GM21360 (cell line): ENCODE results near the gene SBNO2.

ENCODE experiments used
- ATAC-seq: cut with Tn5 transposase; IDR thresholded peaks from one replicate; pipeline ENCODE4 v1.9.1; 2021; ENCODE audit warnings: mild to moderate bottlenecking, moderate library complexity; ENCODE audit not compliant: unreplicated experiment

SBNO2 gene

DNA sequence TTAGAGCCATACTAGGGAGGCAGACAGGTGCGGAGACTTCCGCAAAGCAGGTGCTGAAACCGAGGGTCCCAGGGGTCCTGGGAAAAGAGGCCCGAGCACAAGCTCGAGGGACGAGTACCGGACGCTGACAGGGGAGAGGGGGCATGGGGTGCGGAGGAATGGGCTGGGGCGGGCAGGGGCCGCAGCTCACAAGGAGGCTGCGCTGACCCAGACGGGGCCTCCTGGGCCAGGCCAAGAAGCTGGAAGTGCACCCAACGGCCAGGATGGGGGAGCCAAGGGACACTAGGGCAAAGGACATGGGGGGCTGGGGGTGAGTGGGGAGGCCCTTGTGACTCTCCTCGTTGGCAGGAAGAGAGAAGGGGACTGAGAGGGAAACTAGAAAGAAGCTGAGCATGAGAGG lies 80.7 kb downstream of the SBNO2 start:
- no peak for ATAC-seq

DNA sequence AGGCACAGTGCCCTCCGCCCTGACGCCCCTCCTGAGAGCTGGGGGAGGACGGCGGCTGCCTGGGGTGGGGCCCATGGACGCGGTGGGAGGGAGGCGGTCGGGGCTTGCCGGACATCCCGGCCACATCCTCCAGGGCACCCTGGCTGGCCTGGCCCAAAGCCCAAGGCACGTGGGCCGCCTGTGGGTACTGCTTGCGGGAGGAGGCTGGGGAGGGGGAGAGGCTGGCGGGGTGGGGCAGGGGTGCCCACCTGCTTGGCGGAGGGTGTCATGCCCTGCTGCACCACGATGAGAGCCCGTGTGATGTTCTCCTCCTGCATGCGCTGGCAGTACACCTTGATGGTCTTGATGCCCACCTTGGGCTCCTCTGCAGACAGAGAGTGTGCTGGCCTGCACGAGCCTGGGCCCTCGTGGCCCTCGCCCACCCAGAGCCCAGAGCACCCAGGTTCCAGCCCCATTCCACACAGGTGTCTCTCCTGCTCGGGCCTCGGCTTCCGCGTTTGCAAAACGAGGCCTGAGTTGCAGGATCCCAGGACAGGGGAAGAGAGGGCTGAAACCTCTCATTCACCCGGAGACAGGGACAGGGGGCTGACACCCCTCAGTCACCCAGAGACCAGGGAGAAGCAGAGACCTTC lies 82.4 kb downstream of the SBNO2 start:
- no peak for ATAC-seq

DNA sequence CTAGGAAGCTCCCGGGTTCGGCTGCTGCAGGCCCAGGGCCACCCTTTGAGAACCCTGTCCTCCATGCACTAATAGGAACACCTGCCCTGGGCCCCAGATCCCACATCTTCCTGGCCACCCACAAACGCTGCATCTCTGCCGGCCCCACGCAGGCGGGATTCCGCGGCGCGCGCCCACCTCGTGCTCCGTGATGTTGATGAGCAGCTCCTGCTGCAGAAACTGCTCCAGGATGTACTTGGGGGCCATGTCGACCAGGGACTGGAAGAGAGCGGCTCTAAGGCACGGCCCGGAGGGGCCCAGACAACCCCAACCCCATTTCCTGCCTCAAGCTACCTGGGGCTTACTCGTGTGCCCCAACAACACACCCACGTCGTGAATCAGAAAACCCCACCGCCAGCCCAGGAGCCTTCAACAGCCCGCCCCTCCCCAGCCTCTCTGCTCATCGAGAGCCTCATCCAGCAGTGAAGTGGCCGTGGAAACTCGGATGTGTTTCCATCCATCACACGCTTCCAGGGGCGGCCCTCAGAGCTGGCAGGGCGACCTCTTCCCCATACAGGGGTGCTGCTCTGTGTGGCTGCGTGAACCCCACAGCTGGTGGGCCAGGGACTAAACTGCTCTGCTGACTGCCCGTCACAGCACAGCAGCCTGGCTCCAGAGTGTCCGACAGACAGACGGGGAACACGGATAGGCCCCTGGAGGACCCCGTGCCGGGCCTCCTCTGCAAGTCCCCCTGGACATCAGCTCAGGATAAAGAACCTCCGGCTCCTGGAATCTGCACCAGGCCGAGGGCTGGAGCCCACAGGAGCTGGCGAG lies 83.1 kb downstream of the SBNO2 start:
- no peak for ATAC-seq

DNA sequence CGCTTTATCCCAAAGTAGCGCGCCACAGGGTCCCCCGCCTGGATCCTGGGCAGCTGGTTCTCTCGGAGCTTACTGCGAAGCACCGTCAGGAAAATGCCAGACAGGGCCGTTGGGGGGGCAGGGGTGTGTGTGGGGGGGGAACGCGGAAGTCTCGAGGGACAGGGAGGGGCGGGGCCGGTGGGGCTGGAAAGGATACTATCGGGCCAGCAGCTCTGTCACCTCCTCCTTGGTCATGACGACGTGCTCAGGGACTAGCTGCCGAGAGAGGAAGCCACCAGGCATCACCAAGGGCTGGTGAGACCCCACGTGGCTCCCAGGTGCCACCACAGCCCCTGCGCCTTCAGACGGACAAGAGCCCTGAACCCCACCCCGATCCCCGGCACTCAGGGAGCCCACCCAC lies 84.2 kb downstream of the SBNO2 start:
- no peak for ATAC-seq

DNA sequence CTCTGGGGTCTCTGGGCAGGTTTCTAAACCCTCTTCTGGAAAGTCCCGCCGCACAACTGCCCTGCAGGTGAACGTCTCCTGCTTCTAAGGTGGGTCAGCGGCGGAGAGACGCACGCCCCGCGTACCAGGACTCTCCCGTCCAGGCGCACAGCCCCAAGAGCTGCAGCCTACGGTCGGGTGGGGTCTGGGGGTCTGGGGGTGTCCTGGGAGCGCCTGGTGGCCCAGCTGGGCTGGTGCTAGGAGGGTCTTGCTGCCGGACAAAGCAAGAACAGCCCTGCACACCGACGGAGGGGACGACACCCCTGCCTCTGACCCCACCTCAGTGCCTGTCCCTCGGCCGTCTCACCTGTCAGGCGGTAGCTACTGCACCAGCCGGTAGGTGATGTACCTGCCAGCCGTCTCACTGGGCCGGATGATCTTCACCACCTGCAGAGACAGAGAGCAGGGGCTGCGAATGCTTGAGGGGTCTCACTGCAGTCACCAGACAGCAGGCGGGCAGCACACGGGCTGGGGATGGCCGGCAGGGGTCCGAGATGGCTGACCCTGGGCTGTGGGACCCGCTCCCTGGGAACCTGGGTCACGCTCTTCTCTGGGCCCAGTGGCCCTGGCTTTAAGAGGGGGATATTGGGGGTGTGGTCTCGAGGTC lies 84.8 kb downstream of the SBNO2 start:
- ATAC-seq: no peak

DNA sequence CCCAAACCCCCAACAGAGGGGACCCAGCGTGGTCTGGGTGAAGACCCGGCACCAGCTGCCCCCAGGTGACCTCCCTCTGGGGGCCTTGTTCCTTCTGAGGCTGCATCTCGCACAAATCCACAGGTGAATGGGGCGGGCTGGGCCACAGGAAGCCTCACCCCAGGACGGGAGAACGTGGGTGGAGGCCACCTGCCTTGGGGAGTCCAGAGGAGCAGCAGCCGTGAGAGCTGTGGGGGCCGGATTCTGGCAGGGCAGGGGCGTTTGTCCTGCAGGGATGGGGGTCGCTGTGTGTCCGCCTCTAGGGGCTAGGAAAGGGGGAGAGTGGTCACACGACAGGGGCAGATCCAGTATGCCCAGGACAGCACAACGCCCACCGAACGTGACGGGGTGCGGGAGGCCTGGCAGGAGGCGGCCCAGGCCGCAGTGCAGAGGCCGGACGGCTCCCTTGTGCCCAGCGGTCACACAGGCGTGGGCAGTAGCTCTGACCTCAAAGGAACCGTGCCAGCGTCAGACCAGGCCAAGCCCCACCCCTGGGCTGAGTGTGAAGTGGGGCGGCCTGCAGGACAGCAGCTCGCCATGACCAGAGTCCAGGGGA lies 85.6 kb downstream of the SBNO2 start:
- ATAC-seq: no peak

DNA sequence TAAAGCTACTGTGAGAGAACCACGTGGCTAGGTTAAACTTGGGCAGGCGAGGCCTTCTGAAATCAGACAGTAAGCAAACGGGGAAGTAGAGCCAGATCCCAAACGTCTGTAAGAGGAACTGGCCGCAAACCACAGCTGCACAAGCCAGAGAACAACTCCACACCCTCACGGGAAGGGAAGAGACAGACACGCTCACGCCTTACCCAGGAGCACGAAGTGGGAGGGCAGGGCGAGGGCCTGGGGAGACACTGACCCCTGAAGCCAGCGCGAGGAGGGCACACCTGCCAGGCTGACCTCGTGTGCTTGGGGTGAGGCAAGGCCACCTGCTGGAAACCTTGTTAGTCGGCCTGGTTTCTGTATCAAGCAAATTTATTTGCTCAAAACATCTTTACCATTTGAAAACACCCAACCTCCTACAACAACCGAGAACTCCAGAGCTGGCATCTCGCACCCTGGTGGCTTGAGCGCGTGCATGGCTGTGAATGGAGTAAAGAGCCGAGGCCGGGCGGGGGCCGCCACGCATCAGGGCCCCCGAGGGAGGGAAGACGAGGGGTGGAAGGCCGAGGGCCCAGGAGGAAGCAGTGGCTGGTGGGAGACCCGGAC lies 86.2 kb downstream of the SBNO2 start:
- no peak for ATAC-seq

DNA sequence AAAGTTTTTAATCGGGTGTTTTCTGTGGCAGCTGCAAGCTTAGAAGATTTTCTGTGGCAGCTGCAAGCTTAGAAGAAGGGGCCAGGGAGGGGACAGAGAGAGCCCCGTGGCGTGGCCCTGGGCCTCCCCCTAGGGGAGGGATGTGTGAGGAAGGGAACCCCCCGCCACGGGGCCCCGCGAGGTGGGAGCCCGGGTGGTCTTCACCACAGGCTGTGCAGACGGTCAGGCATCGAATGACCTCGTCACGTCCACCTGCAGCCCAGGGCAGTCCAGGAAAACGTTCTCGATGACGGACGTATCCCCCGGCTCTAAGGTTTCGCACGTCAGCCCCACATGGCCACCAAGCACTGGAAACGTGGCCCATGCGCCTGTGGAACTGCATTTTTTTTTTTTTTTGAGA lies 87.5 kb downstream of the SBNO2 start:
- no peak for ATAC-seq

DNA sequence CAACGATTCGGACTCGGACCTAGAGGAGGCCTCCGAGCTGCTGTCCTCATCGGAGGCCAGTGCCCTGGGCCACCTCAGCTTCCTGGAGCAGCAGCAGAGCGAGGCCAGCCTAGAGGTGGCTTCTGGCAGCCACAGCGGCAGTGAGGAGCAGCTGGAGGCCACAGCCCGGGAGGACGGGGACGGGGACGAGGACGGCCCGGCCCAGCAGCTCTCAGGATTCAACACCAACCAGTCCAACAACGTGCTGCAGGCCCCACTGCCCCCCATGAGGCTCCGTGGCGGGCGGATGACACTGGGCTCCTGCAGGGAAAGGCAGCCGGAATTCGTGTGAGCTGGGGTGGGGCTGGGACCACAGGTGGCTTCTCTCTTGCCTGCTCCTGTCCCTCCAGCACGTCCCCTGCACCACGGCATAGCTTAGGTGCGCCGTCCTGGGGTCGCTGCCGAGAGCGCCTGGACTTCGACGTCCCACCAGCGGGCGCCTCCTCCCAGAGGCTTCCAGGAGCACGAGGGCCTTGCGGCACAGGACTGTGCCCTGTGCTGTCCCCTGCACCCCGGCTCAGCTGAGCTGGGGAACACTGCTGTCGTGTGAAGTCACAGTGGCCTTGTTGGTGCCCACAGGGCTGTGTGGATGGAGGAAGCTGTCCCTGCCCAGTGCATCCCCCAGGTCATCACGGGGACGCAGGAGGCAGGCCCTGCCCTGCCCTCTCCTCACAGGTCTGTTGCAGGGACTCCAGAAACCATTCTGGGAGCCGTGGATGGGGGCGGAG lies 88.2 kb downstream of the SBNO2 start:
- ATAC-seq: no peak

DNA sequence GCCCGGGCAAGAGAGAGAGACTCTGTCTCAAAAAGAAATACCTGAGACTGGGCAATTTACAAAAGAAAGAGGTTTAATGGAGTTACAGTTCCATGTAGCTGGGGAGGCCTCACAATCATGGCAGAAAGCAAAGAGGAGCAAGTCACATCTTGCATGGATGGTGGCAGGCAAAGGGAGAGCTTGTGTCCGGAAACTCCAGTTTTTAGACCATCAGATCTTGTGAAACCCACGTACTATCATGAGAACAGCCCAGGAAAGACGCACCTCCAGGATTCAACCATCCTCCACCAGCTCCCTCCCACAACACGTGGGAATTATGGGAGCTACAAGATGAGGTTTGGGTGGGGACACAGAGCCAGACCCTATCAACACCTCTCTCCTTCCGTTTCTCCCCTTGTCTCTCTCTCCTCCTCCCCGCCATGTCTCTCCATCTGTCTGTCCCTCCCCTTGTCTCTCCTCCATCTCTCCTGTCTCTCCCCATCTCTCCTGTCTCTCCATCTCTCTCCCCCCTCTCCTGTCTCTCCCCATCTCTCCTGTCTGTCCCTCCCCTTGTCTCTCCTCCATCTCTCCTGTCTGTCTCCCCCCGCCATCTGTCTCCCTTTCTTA lies 88.9 kb downstream of the SBNO2 start:
- ATAC-seq: no peak

DNA sequence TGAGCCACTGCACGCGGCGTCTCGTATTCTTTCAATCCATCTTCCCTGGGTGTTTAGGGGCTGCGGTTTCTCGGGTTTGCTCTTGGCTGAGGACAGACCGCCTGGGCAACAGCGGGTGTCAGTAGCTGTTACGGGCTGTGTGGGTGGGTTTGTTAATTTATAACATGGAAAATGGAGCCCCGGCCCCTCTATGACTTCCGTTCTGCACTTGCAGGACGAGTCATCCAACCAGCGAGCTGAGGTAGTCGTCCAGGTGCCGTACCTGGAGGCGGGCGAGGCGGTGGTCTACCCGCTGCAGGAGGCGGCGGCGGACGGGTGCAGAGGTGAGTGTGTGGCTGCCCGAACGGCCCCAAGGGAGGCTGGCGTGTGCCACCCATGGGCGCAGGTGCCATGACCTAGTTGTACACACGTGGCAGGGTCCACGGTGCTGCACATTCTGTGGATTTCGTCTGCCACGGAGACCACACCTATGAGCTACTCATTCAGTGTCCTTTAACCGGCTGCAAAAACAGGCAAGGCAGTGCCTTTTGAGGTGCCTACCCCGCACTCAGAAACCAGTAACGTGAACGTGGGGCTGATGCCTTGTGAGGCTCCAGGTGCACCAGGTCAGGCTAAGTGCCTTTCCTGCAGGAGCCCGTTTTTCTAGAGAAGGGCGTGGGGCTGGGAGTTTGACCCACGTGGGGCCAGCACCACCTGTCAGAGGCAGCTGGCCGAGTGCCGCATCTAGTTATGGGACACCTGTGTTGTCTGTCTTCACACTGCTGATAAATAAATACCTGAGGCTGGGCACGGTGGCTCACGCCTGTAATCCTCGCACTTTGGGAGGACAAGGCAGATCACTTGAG lies 89.8 kb downstream of the SBNO2 start:
- ATAC-seq: no peak

DNA sequence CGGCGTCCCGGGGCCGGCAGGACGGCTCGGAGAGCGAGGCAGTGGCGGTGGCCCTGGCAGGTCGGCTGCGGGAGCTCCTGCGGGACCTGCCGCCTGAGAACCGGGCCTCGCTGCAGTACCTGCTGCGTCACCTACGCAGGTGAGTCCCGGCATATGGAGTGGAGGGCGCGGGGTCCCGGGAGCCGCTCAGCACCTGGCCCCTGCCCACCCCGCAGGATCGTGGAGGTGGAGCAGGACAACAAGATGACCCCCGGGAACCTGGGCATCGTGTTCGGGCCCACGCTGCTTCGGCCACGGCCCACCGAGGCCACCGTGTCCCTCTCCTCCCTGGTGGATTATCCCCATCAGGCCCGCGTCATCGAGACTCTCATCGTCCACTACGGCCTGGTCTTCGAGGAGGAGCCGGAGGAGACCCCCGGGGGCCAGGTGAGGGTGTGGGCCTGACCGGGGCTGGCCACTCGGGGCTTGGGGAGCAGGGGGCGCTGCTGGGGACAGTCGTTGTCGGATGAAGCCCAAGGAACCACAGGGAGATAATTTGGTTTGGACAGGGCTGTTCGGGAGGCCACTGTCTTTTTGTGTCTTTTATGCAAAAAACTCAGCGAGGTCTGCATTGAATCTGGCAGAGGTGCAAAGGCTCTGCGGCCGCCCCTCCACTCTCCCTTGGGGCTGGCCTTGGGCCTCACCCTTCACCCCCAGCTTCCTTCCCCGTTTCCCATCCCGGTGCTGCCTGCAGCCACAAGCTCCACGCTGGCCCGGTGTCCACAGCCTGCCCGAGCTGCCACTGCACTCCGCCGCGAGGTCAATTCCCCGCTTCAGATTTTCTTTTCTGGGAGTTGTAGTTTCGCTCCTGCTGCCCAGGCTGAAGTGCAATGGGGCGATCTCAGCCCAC lies 90.9 kb downstream of the SBNO2 start:
- no peak for ATAC-seq

DNA sequence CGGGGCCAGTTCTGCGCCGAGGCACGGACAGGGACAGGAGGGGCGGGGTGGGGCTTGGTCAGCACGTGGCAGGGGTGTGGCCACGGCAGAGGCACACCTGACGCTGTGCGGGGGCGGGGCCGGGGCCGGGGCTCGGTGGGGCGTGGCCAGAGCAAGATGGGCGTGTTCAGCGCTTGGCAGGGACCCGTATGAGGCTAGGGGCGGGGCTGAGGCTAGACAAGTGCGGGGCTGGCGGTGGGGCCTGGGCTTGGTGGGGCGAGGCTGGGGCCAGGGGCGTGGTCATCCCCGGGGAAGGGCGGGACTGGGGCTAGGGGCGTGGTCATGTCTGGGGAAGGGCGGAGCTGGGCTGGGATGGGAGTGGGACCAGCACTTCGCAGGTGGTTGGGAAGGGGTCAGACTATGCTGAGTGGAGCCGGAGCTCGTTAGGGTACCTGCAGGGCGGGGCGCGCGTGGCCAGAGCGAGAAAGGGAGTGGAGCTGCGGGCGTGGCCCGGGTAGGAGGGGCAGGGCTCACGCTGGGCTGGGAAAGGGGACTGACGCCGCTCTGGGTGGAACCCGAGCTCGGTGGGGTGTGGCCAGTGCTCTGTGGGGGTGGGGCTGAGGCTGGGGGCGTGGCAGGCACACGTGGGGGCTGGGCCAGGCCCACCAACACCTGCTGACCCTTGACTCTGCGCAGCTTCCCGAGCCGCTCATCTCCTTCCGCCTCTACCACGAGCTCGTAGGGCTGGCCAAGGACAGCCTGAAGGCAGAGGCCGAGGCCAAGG lies 91.7 kb downstream of the SBNO2 start:
- peak; percentile 45 for ATAC-seq

DNA sequence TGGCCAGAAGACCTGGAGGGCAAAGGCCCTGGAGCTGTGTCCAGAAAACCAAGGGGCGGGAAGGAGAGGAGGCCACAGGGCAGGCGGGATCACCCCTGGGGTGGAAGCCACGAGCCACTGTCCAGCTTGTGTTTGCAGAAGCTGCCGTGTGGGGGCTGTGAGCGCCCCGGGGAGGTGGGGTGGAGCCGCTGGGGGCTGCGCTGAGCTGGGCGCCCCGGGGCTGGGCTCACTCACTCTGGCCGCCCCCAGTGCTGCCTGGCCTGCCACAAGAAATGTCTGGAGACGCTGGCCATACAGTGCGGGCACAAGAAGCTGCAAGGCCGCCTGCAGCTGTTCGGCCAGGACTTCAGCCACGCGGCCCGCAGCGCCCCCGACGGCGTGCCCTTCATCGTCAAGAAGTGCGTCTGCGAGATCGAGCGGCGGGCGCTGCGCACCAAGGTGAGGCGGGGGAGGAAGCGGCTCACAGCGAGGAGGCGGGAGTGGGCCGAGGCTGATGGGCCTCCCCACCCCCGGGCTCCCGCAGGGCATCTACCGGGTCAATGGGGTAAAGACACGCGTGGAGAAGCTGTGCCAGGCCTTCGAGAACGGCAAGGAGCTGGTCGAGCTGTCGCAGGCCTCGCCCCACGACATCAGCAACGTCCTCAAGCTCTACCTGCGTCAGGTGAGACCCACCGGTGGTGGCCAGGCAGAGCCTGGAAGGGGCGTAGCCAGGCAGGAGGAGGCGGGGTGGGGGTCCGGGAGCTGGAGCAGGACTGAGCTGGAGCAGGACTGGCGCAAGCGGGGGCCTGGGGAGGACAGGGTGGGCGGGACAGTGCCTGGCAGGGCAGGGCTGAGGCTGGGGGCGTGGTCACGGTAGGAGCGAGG lies 92.5 kb downstream of the SBNO2 start:
- ATAC-seq: no peak

DNA sequence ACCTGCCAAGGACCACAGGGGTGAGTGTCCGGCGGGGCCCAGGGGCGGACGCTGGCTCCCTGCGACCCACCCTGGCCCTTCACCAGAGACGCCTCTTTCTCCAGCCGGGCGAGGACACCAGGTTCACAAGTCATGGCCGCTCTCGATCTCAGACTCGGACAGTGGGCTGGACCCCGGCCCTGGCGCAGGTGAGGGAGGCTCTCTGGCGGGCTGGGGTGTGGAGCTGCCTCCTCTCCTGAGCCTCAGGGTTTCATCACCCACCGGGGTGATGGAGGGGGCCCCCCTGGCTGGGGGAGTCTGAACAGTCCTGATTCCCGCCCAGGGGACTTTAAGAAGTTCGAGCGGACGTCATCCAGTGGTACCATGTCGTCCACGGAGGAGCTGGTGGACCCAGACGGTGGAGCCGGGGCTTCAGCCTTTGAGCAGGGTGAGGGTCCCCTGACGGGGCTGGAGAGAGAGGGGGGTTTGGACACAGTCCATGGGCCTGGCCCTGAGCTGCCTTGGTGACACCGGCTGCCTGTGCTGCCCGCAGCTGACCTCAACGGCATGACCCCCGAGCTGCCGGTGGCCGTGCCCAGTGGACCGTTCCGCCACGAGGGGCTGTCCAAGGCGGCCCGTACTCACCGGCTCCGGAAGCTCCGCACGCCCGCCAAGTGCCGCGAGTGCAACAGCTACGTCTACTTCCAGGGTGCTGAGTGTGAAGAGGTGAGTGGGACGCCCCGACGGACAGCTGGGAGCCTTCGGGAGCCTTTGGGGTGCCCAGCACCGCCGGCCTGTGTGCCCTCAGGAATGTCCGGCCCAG lies 93.5 kb downstream of the SBNO2 start:
- no peak for ATAC-seq

DNA sequence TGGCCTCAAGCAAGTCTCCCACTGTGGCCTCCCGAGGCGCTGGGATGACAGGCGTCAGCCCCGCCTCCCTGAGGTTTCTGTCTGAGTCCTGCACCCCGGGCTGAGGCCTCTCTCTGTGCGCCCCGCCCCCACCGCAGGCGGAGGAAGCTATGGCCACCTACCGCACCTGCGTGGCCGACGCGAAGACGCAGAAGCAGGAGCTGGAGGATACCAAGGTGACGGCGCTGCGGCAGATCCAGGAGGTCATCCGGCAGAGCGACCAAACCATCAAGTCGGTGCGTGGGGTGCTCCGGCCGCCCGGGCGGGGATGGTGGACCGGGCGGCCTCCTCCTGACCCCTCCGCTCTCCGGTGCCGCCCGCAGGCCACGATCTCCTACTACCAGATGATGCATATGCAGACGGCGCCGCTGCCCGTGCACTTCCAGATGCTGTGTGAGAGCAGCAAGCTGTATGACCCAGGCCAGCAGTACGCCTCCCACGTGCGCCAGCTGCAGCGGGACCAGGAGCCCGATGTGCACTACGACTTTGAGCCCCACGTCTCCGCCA lies 94.4 kb downstream of the SBNO2 start:
- no peak for ATAC-seq
